Esophagus squamous epithelium (tissue), 5 donors: ENCODE data around the gene GOLGA2. TPM values are rescaled to one million over a fixed set of nuclear protein-coding genes. Genes with fewer than 3 reads are reported as not detected.
"Not testable (repeated sequence)": the region's sequence is repeated elsewhere in the genome, so short reads cannot be mapped to it uniquely, and the experiment has no call there.

Source experiments
- DNase-seq: peaks from one replicate; lab custom pipeline; 2025; lab: John Stamatoyannopoulos, UW
- H3K27ac ChIP-seq, 4 donors: fragments of 200-600 bp; sonication (generic); one replicate each; pipeline ENCODE4 v1.5.1; 2016 to 2019; ENCODE audit warnings: mild to moderate bottlenecking in 1 of 4
- H3K27me3 ChIP-seq, 4 donors: fragments of 200-600 bp; sonication (generic); 1 replicate in 3 of 4; 2 replicates in 1 of 4; pipeline versions ENCODE4 v1.5.1 to v1.6.0; 2017 to 2021; ENCODE audit warnings: antibody characterized with exemption in 1 of 4
- H3K36me3 ChIP-seq, 3 donors: fragments of 200-600 bp; sonication (generic); one replicate each; pipeline ENCODE4 v1.5.1; 2016 to 2019
- H3K4me1 ChIP-seq, 3 donors: fragments of 200-600 bp; sonication (generic); one replicate each; pipeline ENCODE4 v1.5.1; 2017 to 2019
- H3K4me3 ChIP-seq, 4 donors: fragments of 200-600 bp; sonication (generic); 1 replicate in 3 of 4; 2 replicates in 1 of 4; pipeline ENCODE4 v1.5.1; 2016 to 2019; ENCODE audit warnings: mild to moderate bottlenecking in 2 of 4, moderate library complexity in 1 of 4
- H3K9me3 ChIP-seq, 3 donors: fragments of 200-600 bp; sonication (generic); one replicate each; pipeline ENCODE4 v1.5.1; 2016 to 2019
- CTCF ChIP-seq, 6 experiments: fragments of 450-650 bp in 4 of 6; fragments of 200-600 bp in 2 of 6; sonication (generic) in 2 of 6; IDR thresholded peaks; one replicate each; pipeline ENCODE4 v1.5.1; 2016 to 2019; ENCODE audit warnings: antibody characterized with exemption in 6 of 6, mild to moderate bottlenecking in 4 of 6, moderate library complexity in 4 of 6
- POLR2A ChIP-seq, 4 donors: fragments of 450-650 bp; IDR thresholded peaks; one replicate each; pipeline ENCODE4 v1.6.1; 2017; ENCODE audit warnings: antibody characterized with exemption in 4 of 4, mild to moderate bottlenecking in 4 of 4, moderate library complexity in 3 of 4
- WGBS, 2 donors: methylation state at CpG; one replicate each; pipeline ENCODE4 v1.1.5; 2018; 5-methylcytosine and 5-hydroxymethylcytosine counted together
- intact Hi-C: fragments of 100-400 bp; cut with DNase I; formaldehyde crosslinking; loops from one replicate; pipeline ENCODE4 v1.15.0; 2022
- total RNA-seq, 4 donors: library from RNA; depleted of rRNA; stranded (reverse); fragments of >200 nt; gene quantifications; one replicate each; pipeline ENCODE4 v1.1.0, GENCODE V29; 2016
- donor health status: DM: yes; HTN: yes; CAD: no.

GOLGA2 gene
- total RNA-seq, 4 donors from 2014 or later = 76.1 to 92.0 (median 89.2) TPM

- intact Hi-C loops = no loop called here
- 88 to 100% methylated on average over 5 to 6 of the region's 22 CpGs for WGBS, 2 donors
Observed at GRCh38 chr9:128232528-128233428, 43.0 kb downstream of the GOLGA2 start.

GRCh38 chr9:128231638-128232527 is 43.9 kb downstream of the GOLGA2 start:
- no peak for TF ChIP-seq POLR2A (IDR thresholded peaks at IDR 0.05)
- no peak for TF ChIP-seq CTCF (IDR thresholded peaks at IDR 0.05)
- Histone ChIP-seq H3K9me3 (no peaks in the 10 kb centered on the region), H3K4me1 (no peaks in the 10 kb centered on the region), H3K27ac (peak overlapping the region in 3 of 4 donors; percentile 7 to 46 (median 25)), H3K27me3 (no peaks in the 10 kb centered on the region), H3K4me3 (no peak overlapping the region), H3K36me3 (no peaks in the 10 kb centered on the region)
- intact Hi-C loops = no loop called here
- DNase-seq = no peak
- WGBS, 2 donors = 39 to 46% methylated on average over 9 to 14 of the region's 16 CpGs

More at GRCh38 chr9:128232528-128233428, 43.0 kb downstream of the GOLGA2 start:
- Histone ChIP-seq H3K4me3 (no peak overlapping the region), H3K36me3 (no peaks in the 10 kb centered on the region), H3K27ac (peak overlapping the region in 2 of 4 donors; percentile 17 to 46), H3K9me3 (no peaks in the 10 kb centered on the region), H3K4me1 (no peaks in the 10 kb centered on the region), H3K27me3 (no peaks in the 10 kb centered on the region)
- TF ChIP-seq POLR2A (IDR thresholded peaks at IDR 0.05) = no peak
- no peak for TF ChIP-seq CTCF (IDR thresholded peaks at IDR 0.05)
- no peak for DNase-seq

- DNase-seq, intact Hi-C loops, H3K4me1 ChIP-seq, H3K27ac ChIP-seq, H3K9me3 ChIP-seq, H3K36me3 ChIP-seq, H3K4me3 ChIP-seq, H3K27me3 ChIP-seq: not testable (repeated sequence)
- 62 to 74% methylated on average over 7 of the region's 7 CpGs for WGBS, 2 donors
Observed at GRCh38 chr9:128230897-128231296, 44.9 kb downstream of the GOLGA2 start.

GRCh38 chr9:128226412-128226801 is 49.4 kb downstream of the GOLGA2 start:
- no peak for DNase-seq
- H3K4me3 ChIP-seq = no peak overlapping the region
- TF ChIP-seq POLR2A (IDR thresholded peaks at IDR 0.05) = no peak
- TF ChIP-seq CTCF (IDR thresholded peaks at IDR 0.05) = no peak
- intact Hi-C loops = no loop called here
- peaks cover 0 to 6% (median 0%) of the 10 kb centered on the region in 3 donors for H3K36me3 ChIP-seq
- no peaks in the 10 kb centered on the region for H3K4me1 ChIP-seq
- no peak overlapping the region for H3K27ac ChIP-seq
- H3K9me3 ChIP-seq = no peaks in the 10 kb centered on the region
- no peaks in the 10 kb centered on the region for H3K27me3 ChIP-seq
- WGBS, 2 donors = 55 to 71% methylated on average over 5 of the region's 5 CpGs

GRCh38 chr9:128225770-128226411 is 49.9 kb downstream of the GOLGA2 start:
- TF ChIP-seq POLR2A (IDR thresholded peaks at IDR 0.05) = no peak
- TF ChIP-seq CTCF (IDR thresholded peaks at IDR 0.05) = no peak
- no peak overlapping the region for H3K4me3 ChIP-seq
- peaks cover 0 to 6% (median 0%) of the 10 kb centered on the region in 3 donors for H3K36me3 ChIP-seq
- H3K27ac ChIP-seq = no peak overlapping the region
- H3K9me3 ChIP-seq = no peaks in the 10 kb centered on the region
- WGBS, 2 donors = 62 to 65% methylated on average over 9 to 17 of the region's 19 CpGs
- no peaks in the 10 kb centered on the region for H3K27me3 ChIP-seq
- intact Hi-C loops = no loop called here
- H3K4me1 ChIP-seq = no peaks in the 10 kb centered on the region
- no peak for DNase-seq
